Testis (tissue), 3 donors: Measurements from ENCODE around the gene CYGB. TPM values are rescaled to one million over a fixed set of nuclear protein-coding genes. Genes with fewer than 3 reads are reported as not detected.

Experiments
- DNase-seq: peaks from one replicate; pipeline ENCODE4 v3.0.0-alpha.2; 2019
- H3K27ac ChIP-seq, 2 donors: fragments of 200-600 bp; sonication (generic); one replicate each; pipeline ENCODE4 v1.5.1; 2019
- H3K27me3 ChIP-seq: fragments of 200-600 bp; sonication (generic); one replicate; pipeline ENCODE4 v1.5.1; 2019
- H3K36me3 ChIP-seq: fragments of 200-600 bp; sonication (generic); one replicate; pipeline ENCODE4 v1.5.1; 2017; ENCODE audit warnings: low read depth; ENCODE audit errors: missing control alignments
- H3K4me1 ChIP-seq: fragments of 200-600 bp; sonication (generic); one replicate; pipeline ENCODE4 v1.5.1; 2019
- H3K4me3 ChIP-seq, 2 donors: fragments of 200-600 bp; sonication (generic); one replicate each; pipeline ENCODE4 v1.5.1; 2017 to 2019
- H3K9me3 ChIP-seq: fragments of 200-600 bp; sonication (generic); one replicate; pipeline ENCODE4 v1.5.1; 2017
- POLR2A ChIP-seq: fragments of 450-650 bp; IDR thresholded peaks from one replicate; pipeline ENCODE4 v1.6.1; 2017; ENCODE audit warnings: antibody characterized with exemption, mild to moderate bottlenecking, moderate library complexity
- WGBS, 2 donors: methylation state at CpG; one replicate each; pipeline ENCODE4 v1.1.5; 2018; 5-methylcytosine and 5-hydroxymethylcytosine counted together
- intact Hi-C: fragments of 100-400 bp; cut with DNase I; formaldehyde crosslinking; loops from one replicate; pipeline ENCODE4 v1.15.1; 2023; ENCODE audit warnings: low total_unique reads
- polyA plus RNA-seq: library from polyadenylated mRNA; stranded (reverse); fragments of 350-450 nt; fragmentation: Illumina TruSeq; extraction: RNeasy Lipid Tissue Mini Kit (QIAGEN cat#74804); gene quantifications from one replicate; pipeline ENCODE4 v1.2.3, GENCODE V29; 2014; ENCODE audit warnings: low read depth, low replicate concordance; ENCODE audit not compliant: insufficient read depth
- total RNA-seq, 2 donors: library from RNA; depleted of rRNA; stranded (reverse); fragments of >200 nt; gene quantifications; one replicate each; pipeline ENCODE4 v1.2.3, GENCODE V29; 2016
- TF ChIP-seq, protein P1 (sequence below), 3 experiments: fragments of 450-650 bp in 2 of 3; fragments of 200-600 bp in 1 of 3; sonication (generic) in 1 of 3; IDR thresholded peaks; one replicate each; pipeline ENCODE4 v1.5.1; 2016 to 2019; ENCODE audit warnings: antibody characterized with exemption in 3 of 3, mild to moderate bottlenecking in 2 of 3, moderate library complexity in 1 of 3

The CYGB gene
- total and polyA plus RNA-seq, 3 donors from 2014 or later = 3.4 to 9.9 (median 7.2) TPM

DNA sequence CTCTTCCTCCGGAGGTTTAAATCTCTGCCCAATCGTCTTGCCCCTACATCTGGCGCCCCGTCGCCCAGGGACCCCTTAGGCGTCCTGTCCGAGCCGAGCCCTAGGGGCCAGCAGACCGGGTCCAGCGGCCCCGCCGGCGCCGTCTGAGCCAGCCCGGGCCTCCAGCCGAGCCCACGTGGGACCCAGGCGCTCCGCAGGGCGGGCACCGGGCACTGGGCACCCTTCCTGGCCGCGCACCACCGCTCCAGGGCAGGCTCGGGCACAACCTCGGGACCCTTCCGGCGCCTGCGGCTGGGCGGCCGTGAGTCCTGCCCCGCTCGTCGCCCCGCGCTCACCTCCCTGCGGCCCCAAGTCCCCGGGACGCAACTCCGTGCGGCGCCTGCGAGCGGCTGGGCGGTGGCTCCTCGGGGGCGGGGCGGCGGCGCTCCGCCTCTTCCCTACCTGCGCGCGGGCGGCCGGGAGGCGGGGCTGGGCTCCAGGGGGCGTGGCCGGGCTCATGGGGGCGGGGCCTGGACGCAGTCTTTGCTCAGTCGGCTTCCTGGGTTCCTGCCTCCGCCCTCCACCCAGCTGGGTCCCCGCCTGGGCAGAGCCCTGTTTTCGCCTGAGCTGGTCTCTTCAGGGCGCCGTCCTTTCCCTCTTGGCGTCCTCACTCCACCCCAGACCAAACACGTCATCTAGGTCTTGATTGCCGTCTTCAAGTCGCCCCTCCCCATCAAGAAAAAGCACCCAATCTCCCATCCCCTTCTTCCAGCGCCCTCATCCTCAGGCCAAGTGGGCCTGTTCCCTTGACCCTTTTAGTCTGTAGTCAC is 36.3 kb downstream of the CYGB start, which contains the start of gene RHBDF2:
Gene RHBDF2 (minus strand): TSS at position 406 of the 809 bp plus-strand sequence. CDS start 19,899 bp downstream, outside the sequence.
- H3K27me3 ChIP-seq = no peaks in the 10 kb centered on the region
- H3K4me3 ChIP-seq = peak within 1 kb of the TSS; percentile 62 to 69
- H3K36me3 ChIP-seq = no peaks in the 10 kb centered on the region
- peak; percentile 93 for DNase-seq
- peak within 1 kb of the TSS; percentile 80 to 90 for H3K27ac ChIP-seq
- WGBS, 2 donors = 6 to 10% methylated on average over 17 to 67 of the region's 72 CpGs
- H3K9me3 ChIP-seq = no peaks in the 10 kb centered on the region
- peaks cover 36% of the 10 kb centered on the region for H3K4me1 ChIP-seq
- TF ChIP-seq POLR2A = no peak
- TF ChIP-seq, protein P1, sequence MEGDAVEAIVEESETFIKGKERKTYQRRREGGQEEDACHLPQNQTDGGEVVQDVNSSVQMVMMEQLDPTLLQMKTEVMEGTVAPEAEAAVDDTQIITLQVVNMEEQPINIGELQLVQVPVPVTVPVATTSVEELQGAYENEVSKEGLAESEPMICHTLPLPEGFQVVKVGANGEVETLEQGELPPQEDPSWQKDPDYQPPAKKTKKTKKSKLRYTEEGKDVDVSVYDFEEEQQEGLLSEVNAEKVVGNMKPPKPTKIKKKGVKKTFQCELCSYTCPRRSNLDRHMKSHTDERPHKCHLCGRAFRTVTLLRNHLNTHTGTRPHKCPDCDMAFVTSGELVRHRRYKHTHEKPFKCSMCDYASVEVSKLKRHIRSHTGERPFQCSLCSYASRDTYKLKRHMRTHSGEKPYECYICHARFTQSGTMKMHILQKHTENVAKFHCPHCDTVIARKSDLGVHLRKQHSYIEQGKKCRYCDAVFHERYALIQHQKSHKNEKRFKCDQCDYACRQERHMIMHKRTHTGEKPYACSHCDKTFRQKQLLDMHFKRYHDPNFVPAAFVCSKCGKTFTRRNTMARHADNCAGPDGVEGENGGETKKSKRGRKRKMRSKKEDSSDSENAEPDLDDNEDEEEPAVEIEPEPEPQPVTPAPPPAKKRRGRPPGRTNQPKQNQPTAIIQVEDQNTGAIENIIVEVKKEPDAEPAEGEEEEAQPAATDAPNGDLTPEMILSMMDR (IDR thresholded peaks at IDR 0.05) = no peak
- intact Hi-C loops = no loop called here

DNA sequence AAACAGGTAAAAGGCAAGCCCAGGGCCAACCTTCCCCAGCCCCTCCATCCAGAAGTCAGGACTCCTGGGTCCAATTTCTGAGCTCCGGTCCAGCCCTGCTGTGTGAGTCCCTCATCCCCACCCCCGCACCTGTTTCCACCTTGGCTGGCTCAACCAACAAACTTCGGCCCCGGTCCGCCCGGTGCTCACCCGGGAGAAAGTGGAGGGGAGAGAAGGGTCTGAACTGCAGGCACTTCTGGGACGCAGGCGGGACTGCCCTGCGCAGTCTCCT is 36.8 kb downstream of the CYGB start:
- no peak for DNase-seq
- WGBS, 2 donors = 19 to 29% methylated on average over 10 of the region's 10 CpGs
- H3K4me3 ChIP-seq = peak overlapping the region; percentile 62 to 69
- TF ChIP-seq POLR2A = no peak
- TF ChIP-seq, protein P1 (IDR thresholded peaks at IDR 0.05) = no peak
- H3K27me3 ChIP-seq = no peaks in the 10 kb centered on the region
- H3K27ac ChIP-seq = peak overlapping the region; percentile 80 to 90
- peaks cover 36% of the 10 kb centered on the region for H3K4me1 ChIP-seq
- intact Hi-C loops = no loop called here
- no peaks in the 10 kb centered on the region for H3K36me3 ChIP-seq
- no peaks in the 10 kb centered on the region for H3K9me3 ChIP-seq

DNA sequence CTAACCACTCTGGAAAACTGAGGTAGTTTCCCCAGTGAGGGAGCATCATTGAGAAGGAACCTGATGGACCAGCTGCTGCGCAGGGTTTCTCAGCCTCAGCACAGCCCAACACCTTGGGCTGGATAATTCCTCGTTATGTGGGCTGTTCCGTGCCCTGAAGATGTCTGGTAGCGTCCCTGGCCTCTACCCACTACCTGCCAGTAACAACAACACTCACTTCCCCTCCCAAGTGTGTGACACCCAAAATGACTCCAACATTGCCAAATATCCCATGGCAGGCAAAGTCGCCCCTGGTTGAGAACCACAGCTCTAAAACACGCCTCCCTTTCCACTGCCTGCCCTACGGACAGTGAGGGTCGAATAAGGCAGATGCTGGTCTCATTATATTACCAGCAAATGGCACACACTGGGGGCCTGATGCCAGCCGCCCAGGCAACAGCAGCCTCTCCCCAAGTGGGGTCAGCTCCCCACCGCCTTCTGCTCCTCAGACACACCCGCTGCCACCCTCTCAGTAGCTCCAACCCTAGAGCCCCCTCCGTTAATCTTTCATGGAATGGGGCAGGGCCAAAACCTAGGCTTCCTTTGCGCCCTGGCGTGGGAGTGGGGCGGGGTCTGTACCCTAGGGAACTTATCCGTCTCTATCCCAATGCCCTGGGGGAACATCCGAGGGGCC is 37.3 kb downstream of the CYGB start:
- no peak for TF ChIP-seq POLR2A
- TF ChIP-seq, protein P1 (IDR thresholded peaks at IDR 0.05) = no peak
- no peaks in the 10 kb centered on the region for H3K27me3 ChIP-seq
- intact Hi-C loops = no loop called here
- H3K27ac ChIP-seq = peak overlapping the region; percentile 80 to 90
- WGBS, 2 donors = 49 to 62% methylated on average over 16 to 17 of the region's 17 CpGs
- no peaks in the 10 kb centered on the region for H3K36me3 ChIP-seq
- peaks cover 36% of the 10 kb centered on the region for H3K4me1 ChIP-seq
- no peak for DNase-seq
- peak overlapping the region; percentile 62 to 69 for H3K4me3 ChIP-seq
- no peaks in the 10 kb centered on the region for H3K9me3 ChIP-seq

DNA sequence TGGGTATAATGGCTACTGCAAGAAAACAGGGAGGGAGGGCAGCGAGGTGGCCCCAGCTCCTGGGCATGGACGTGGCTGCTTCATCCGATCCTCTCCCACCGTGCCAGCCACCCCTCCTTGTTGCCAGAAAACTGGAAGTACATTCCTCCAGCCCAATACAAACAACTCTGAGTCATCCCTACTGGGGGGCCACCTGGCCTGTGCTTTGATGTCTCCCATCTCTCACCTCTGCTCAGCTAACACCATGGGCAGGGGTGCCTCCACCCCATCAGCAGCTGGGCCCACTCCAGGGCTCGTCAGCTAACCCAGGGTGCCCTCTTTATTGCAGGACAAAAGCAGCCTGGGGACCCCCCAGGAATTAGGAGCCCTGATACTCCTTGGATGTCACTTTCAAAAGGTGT is 38.2 kb downstream of the CYGB start:
- DNase-seq = no peak
- WGBS, 2 donors = 85 to 88% methylated on average over 5 of the region's 5 CpGs
- intact Hi-C loops = no loop called here
- H3K27me3 ChIP-seq = no peaks in the 10 kb centered on the region
- no peak for TF ChIP-seq POLR2A
- TF ChIP-seq, protein P1 (IDR thresholded peaks at IDR 0.05) = no peak
- peak overlapping the region in 1 of 2 donors; percentile 69 for H3K4me3 ChIP-seq
- H3K27ac ChIP-seq = peak overlapping the region; percentile 80 to 90
- H3K9me3 ChIP-seq = no peaks in the 10 kb centered on the region
- H3K36me3 ChIP-seq = no peaks in the 10 kb centered on the region
- H3K4me1 ChIP-seq = peaks cover 36% of the 10 kb centered on the region
